ENCODE results near the gene APOC4.

- no peak for TF ChIP-seq CTCF (IDR thresholded peaks at IDR 0.05 in 4 of 5, conservative IDR thresholded peaks at IDR 0.05 in 1 of 5)
- TF ChIP-seq POLR2A (IDR thresholded peaks at IDR 0.05) = no peak
Measured at GRCh38 chr19:44942067-44942571, at the start of gene APOC4.

All from gastrocnemius medialis (tissue), 4 donors.